SK-MEL-5 (cell line): ENCODE results near the gene ADH6. TPM values are rescaled to one million over a fixed set of nuclear protein-coding genes. Genes with fewer than 3 reads are reported as not detected.
A peak's percentile ranks its signal among the peaks of the same experiment; 100 is the strongest.
"Not testable (repeated sequence)": the region's sequence is repeated elsewhere in the genome, so short reads cannot be mapped to it uniquely, and the experiment has no call there.

Source experiments
- DNase-seq: peaks from one replicate; pipeline ENCODE4 v3.0.0-alpha.2; 2016; ENCODE audit warnings: low read depth, low spot score
- in situ Hi-C: cut with HindIII; loops from 2 replicates; pipeline ENCODE4 v1.10.0; 2016; ENCODE audit warnings: low sequenced_read_pairs, high pct_unique_total_duplicates, low pct_unique_long_range_greater_than_20kb
- total RNA-seq: library from RNA; depleted of rRNA; stranded (reverse); fragments of >200 nt; shearing (Covaris generic); gene quantifications from 2 replicates; pipeline ENCODE4 v1.2.3, GENCODE V29; 2014

The ADH6 gene
- total RNA-seq, 1 experiment from 2014 or later, result not detected

- in situ Hi-C loops, result no loop called here
- peak; percentile 8 for DNase-seq
These were observed 13.7 kb downstream of the ADH6 start for GRCh38 chr4:99205153-99205979.

- no peak for DNase-seq
- in situ Hi-C loops, result no loop called here
These were observed 16.5 kb downstream of the ADH6 start for GRCh38 chr4:99202536-99202935.

- in situ Hi-C loops, result no loop called here
- no peak for DNase-seq
These were observed 17.0 kb downstream of the ADH6 start for GRCh38 chr4:99202094-99202493.

- in situ Hi-C loops, result no loop called here
- peak; percentile 8 for DNase-seq
These were observed 17.4 kb downstream of the ADH6 start for GRCh38 chr4:99201690-99202089.

GRCh38 chr4:99200138-99200537 is 18.9 kb downstream of the ADH6 start:
- no peak for DNase-seq
- in situ Hi-C loops, result no loop called here

- in situ Hi-C loops, result no loop called here
- DNase-seq, result no peak
These were observed 28.7 kb downstream of the ADH6 start for GRCh38 chr4:99190336-99190735.

GRCh38 chr4:99189900-99190299 is 29.1 kb downstream of the ADH6 start:
- in situ Hi-C loops, DNase-seq: not testable (repeated sequence)

- no peak for DNase-seq
- in situ Hi-C loops, result no loop called here
These were observed 33.0 kb downstream of the ADH6 start for GRCh38 chr4:99186029-99186428.

GRCh38 chr4:99185581-99185980 is 33.5 kb downstream of the ADH6 start:
- in situ Hi-C loops, result no loop called here
- no peak for DNase-seq

GRCh38 chr4:99180382-99181070 is 38.5 kb downstream of the ADH6 start:
- in situ Hi-C loops, result no loop called here
- no peak for DNase-seq

- in situ Hi-C loops, result no loop called here
- no peak for DNase-seq
These were observed 39.4 kb downstream of the ADH6 start for GRCh38 chr4:99179626-99180025.

GRCh38 chr4:99179178-99179577 is 39.9 kb downstream of the ADH6 start:
- no peak for DNase-seq
- in situ Hi-C loops, result no loop called here

GRCh38 chr4:99166544-99166943 is 52.5 kb downstream of the ADH6 start:
- no peak for DNase-seq
- in situ Hi-C loops, result no loop called here

GRCh38 chr4:99165978-99166377 is 53.1 kb downstream of the ADH6 start:
- in situ Hi-C loops, result no loop called here

GRCh38 chr4:99161373-99162099 is 57.5 kb downstream of the ADH6 start:
- DNase-seq, result no peak
- in situ Hi-C loops, result no loop called here

More at GRCh38 chr4:99165978-99166377, 53.1 kb downstream of the ADH6 start:
- no peak for DNase-seq

- DNase-seq, result peak; percentile 6
- in situ Hi-C loops, result no loop called here
These were observed 59.3 kb downstream of the ADH6 start for GRCh38 chr4:99159699-99160098.

GRCh38 chr4:99157478-99157935 is 61.5 kb downstream of the ADH6 start:
- no peak for DNase-seq
- in situ Hi-C loops, result no loop called here

GRCh38 chr4:99156992-99157391 is 62.1 kb downstream of the ADH6 start:
- peak; percentile 5 for DNase-seq
- in situ Hi-C loops, result no loop called here
